Fibroblast of skin of right biceps (primary cell): ENCODE measurements around the gene OR56B4.
"Not testable (repeated sequence)": the region's sequence is repeated elsewhere in the genome, so short reads cannot be mapped to it uniquely, and the experiment has no call there.

ENCODE experiments used
- DNase-seq: peaks from one replicate; pipeline ENCODE4 v3.0.0-alpha.2; 2013

Gene OR56B4, protein sequence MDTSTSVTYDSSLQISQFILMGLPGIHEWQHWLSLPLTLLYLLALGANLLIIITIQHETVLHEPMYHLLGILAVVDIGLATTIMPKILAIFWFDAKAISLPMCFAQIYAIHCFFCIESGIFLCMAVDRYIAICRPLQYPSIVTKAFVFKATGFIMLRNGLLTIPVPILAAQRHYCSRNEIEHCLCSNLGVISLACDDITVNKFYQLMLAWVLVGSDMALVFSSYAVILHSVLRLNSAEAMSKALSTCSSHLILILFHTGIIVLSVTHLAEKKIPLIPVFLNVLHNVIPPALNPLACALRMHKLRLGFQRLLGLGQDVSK

DNA sequence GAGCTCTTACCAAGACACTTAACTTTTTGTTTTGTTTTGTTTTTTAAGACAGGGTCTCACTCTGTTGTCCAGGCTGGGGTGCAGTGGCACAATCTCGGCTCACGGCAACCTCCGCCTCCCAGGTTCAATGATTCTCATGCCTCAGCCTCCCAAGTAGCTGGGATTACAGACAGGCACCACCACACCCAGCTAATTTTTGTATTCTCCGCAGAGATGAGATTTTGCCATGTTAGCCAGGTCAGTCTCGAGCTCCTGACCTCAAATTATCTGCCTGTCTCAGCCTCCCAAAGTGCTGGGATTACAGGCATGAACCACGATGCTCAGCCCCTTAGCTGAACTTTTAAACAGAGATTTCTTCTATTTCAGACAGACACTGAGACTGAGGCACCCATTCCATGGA lies at the start of gene OR56B4:
Gene OR56B4 (plus strand): TSS at position 301 of the 400 bp plus-strand sequence. CDS start 95 bp downstream, at position 396.
- DNase-seq = not testable (repeated sequence)

DNA sequence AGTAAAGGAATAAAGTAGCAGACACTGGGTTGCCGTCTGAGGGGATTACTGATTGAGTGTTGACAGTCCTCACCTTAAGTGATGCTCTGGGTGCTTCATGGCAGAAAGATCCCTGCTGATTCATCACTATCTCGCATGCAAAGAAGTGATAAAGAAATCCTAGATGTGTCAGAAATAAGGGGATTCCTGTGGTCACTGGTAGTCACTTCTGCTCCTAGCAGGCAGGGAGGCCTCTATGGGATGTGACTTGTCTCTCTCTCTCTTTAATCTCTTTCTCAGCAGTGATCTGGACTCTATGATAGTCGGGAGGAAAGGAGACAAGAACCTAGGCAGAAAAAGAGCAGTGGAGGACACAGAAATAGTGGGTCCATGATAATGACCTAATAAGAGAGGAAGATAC lies 46.0 kb upstream of the OR56B4 start:
- no peak for DNase-seq

DNA sequence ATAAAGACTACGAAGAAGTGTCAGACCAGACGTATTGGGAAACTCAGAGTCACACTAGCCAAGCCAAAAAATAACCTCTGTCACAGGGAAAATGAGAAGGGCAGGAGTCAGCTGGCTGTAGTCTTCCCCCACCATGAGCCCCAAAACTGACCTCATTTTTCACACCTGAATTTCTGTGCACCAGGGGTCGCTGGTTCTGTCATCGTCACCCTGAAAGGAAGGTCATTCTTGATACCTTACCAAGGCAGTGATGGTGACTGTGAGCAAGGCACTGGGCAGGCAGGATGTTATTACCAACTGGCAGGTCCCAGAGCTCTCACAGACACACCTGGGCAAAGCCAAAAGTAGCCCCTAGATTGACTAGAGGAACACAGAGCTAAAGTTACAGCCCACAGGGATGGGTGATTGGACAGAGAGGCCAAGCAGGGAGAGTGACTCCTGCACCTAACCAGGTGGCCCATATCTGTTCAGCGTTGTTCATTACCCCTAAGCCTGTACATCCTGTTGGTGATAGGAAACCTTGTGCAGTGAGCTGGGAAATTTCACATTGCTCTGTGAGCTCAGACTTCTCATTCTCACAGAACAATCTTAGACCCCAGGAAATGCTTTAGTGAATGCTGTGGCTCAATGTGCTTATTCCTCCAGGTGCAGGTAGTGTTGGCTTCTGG lies 44.7 kb upstream of the OR56B4 start:
- DNase-seq = no peak

DNA sequence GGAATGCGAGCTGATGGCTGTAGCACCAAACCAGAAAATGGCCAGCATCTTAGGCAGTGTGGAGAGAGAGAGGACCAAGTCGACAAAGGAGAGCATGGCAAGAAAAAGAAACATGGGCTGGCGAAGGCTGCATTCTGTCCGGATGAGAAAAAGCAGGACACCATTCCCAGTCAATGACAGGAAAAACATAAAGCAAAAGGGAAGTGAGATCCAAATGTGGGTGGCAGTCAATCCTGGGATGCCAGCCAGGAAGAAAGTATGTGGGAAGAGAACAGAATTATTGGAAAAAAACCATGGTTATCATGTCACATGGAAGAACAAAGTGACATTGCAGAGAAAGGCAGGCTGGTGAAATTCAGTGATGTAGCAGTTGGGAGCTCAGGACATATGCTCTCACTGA lies 40.0 kb upstream of the OR56B4 start:
- no peak for DNase-seq

DNA sequence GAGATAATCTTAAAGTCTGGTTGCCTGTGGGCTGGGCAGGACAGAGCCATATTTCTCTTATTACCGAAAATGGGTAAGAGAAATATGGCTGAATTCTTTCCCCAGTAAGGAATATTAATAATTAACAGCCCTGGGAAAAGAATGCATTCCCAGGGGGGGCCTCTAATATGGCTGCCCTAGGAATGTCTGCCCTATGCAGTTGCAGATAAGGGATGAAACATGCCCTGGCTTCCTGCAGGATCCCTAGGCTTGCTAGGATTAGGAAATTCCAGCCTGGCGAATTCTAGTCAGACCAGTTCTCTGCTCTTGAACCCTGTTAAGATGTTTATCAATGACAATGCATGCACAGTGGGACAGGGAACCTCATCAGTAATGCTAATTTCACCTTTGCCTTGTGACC lies 31.0 kb upstream of the OR56B4 start:
- not testable (repeated sequence) for DNase-seq

DNA sequence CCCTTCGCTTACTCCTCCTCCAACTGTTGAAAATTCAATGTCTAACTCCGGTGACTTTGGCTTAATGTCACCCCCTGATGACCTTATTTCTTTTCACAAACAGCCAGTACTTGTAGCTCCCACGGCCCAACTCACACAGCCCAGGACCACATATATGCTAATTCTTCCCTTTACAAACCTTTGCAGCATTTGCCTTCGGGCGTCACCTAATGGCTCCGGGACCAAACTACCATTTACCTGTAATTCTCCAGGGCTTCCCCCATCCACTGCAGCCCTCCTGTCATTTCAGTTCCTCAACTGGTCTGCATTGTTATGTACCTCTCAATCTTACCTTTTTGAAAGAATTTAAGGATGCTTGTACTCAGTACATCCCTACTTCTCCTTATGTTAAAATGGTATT lies 29.8 kb upstream of the OR56B4 start:
- DNase-seq = no peak

DNA sequence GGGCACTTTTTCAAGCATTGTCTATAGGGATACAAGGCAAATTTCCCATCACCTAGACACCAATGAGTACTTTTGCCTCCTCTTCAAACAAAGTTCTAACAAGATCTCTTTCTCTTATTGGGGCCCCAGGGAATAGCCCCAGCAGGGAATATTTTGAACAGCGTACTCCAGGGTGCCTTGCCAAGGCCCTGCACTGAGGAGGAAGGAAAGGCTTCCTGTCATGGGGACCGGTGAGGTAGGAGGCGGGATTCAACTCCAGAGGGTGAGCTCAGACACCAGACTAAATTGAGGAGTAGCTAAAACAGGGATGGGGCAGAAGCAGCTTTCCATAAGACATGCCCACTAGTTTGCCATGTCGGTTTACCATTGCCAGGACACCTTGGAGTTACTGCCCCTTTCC lies 28.0 kb upstream of the OR56B4 start:
- no peak for DNase-seq

DNA sequence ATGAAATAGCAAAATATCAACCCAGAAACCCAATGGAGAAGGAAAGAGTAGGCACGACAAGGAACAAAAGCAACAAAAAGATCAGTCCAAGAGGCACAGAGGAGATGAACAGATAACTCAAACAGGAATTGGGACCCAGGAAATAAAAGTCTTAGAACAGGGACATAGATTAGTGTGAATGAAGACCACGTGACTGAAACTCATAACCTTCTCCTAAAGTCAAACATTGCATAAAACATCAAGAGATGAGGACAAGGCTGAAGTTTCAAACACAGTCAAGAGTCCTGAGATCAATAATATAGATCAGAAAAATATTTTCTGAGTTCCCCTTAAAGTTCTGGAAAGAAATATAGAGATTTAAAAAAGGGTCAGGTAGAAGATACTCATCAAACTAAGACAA lies 24.4 kb upstream of the OR56B4 start:
- no peak for DNase-seq

DNA sequence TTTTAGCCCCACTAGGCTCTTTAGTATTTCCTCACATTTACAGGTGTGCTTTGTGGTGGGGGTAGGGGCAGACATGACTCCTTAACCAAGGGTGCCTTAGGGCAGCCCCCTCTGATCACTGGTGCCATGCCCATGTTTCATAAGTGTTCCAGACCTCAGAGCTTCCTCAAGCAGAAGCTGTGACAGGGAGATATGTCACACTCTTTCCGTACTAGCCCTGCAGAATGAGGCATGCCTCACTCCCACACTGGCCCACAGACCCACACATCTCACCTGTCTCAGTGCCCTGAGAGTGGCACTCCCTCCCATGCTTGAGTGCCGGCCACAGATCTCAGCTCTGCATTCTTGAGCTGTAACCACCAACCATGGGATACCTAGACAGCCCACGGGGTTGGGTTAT lies 22.9 kb upstream of the OR56B4 start:
- DNase-seq = no peak

DNA sequence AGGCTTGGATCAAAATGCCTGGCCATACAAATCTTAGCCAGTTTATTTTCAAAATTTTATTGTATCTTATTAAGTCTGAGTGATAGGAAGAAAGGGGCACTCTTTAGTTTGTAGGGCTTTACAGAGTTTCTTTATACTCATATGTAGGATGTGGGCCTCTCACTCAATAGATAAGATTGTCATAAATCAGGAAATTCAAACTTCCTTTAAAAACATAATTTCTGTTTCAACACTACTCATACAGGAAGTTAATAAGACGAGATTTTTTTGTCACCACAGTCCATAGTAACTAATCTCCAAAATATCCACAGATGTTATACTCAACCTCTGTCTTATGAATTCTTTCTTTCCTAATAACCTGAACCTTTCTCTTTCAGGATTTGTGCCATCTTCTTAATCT lies 13.3 kb upstream of the OR56B4 start:
- no peak for DNase-seq

DNA sequence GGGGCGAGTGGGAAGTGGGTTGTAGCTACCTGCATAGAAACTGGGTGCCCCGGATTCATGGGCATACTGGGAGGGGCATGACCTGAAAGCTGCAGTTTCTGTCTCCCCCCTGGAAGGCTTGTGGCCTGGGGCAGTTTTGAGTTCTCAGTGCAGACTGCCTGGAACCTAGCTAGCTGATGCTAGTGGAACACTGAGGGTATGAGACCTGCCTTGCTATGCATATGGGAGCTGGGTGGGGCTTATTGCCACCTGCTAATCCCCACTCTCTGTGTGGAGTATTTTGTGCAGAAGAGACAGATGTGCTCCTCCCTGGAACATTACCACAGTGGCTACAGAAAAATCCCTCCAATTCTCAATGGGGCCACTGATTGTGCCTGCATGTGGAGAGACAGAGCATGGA lies 11.7 kb upstream of the OR56B4 start:
- DNase-seq = no peak

DNA sequence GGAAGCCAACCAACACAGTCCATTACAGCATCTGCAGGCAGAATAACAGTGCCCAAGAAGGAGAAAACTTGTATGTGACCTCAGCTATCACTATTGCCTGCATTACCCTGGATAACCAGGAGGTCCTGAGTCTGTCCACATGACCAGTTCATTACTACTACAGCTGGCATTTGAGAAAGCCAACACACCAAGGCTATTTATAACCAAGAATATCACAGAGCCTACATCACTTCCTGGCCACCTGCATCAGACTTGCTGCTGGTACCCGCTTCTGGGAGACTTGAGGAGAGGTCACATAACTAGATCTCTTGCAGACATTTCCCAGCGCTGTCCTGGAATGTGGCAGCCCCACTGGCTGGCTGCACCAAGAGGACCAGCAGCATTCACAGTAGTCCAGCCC lies 11.1 kb upstream of the OR56B4 start:
- DNase-seq = no peak

DNA sequence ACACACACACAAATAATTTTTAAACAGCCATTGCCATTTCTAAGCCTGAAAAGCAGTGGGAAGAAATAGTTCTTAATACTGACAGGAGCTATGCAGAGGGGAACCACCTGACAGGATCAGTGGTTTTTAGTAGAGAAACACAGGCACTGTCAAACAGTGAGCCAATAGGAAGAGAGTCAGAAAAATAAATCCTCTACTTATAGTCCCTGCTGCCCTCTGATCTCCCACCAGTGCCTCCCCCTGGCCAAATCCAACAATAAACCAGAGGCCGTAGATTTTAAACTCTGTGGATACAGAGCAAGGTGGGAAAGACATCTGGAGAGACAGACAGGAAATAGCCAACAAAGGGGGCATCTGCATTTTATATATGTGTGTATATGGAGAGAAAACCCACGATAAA lies 7.9 kb upstream of the OR56B4 start:
- DNase-seq = no peak

DNA sequence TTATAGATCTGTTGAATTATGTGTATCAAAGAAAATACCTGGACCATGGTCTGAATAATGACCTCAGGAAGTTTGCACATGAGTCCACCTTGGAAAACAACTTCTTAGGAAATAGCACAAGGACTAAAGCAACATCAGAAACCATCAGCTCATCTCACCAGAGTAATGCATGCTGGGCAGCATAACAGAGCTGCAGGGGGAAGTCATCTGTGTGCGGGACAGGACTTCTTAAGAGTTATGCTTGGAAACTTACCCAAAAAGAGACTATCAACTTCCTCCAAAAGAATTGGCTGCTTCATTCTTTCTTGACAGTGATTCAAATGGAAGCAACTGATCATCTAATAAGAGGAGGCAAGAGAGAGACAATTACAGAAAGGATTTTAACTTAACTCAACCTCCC lies 2.5 kb downstream of the OR56B4 start:
- no peak for DNase-seq

DNA sequence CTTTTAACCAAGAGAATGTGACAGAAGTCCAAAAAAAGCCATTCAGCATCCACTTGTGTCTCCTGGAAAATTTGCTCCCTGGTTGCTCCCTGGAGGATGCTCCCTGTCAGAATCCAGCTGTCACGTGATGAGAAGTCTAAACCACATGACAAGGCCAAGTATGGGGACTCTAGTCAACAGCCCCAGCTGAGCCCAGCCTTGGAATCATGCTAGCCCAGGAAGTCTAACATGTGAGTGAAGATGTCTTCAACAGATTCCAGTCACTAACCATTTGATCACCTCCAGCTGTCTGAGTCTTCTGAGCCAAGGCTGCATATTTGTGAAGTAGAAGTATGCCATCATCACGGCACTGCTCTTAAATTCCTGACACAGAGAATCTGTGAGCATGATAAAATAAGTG lies 4.2 kb downstream of the OR56B4 start:
- DNase-seq = no peak

DNA sequence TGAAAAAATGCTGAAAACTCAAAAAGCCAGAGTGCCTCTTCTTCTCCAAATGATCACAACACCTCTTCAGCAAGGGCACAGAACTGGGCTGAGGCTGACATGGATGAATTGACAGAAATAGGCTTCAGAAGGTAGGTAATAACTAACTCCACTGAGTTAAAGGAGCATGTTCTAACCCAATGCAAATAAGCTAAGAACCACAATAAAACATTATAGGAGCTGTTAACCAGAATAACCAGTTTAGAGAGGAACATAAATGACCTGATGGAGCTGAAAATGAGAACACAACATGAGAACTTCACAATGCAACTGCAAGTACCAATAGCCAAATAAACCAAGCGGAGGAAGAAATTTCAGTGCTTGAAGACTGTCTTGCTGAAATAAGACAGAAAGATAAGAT lies 9.2 kb downstream of the OR56B4 start:
- DNase-seq = no peak

DNA sequence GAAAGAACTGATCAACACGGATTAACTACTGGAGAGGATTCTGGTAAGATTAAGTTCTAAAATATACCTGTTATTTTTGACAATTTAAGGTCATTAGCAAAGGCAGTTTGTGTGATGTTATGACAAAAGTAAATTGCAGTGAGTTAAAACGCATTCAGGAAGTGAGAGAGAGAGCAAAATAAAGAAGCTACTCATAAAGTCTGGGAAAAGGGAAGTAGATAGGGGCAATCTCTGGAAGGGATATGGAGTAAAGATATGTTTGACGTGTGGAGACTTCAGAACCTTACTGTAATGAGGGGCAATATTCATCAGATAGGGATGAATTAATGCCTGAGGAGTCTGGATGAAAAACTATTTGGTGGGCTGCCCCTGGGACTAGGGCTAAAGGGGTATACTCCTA lies 16.8 kb downstream of the OR56B4 start:
- no peak for DNase-seq

DNA sequence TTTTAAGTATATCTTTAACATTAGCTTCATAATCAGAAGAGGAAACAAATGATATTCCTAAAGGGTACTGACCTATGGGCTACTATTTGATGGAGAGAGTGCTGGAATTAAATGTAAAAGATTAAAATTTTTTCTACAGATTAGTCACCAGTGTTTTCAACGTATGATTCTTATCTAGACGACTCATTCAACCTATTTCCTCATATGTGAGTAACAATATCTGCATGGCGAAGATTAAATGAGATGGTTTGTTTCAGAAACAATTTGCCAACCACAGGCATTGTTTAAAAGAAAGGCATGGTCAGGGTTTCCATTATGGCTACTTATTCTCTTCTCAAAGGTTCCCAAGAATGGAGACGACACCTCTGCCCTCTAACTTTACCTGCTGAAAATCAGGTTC lies 20.4 kb downstream of the OR56B4 start:
- DNase-seq = no peak

DNA sequence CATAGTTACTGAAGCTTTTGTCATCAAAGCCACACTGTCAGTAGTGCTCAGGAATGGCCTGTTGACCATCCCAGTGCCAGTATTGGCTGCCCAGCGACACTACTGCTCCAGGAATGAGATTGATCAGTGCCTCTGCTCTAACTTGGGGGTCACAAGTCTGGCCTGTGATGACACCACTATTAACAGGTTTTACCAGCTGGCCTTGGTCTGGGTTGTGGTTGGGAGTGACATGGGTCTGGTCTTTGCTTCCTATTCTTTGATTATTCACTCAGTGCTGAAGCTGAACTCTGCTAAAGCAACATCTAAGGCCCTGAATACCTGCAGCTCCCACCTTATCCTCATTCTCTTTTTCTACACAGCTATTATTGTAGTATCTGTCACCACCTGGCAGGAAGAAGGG lies 21.5 kb downstream of the OR56B4 start:
- no peak for DNase-seq

DNA sequence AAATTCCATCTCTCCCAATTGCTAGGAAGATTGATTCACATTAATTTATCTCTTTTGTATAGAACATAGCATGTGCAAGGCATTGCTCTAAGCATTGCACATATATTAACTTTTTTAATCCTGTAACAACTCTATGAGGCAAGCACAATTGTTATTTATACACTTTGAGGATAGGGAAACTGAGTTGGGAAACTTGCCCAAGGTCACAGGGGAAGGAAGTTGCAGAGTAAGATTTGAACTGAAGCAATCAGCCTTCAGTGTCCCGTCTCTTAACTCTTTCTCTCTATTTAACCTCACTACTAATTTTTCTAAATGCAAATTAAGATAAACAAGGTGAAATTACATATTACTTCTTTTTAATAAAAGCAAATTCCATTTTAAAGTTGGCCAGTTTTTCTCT lies 22.2 kb downstream of the OR56B4 start:
- no peak for DNase-seq

DNA sequence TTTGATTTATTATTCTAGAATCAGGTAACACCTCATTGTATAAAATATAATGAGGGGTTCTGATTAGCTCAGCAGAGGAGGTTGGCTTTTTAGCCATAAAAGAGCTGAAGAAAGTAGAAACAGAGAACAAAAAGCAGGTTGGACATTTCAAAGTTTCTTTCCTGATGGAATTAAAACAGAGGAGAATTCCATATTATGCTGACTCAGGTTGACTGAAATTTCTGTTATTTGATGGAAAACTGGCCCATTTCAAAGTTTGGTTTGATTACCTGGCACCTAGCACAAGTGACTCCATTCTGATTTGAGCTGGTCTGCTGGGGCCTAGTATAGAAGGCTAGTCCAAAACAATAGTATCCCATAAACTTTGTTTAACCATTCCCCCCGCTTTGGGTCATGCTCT lies 24.9 kb downstream of the OR56B4 start:
- DNase-seq = no peak

DNA sequence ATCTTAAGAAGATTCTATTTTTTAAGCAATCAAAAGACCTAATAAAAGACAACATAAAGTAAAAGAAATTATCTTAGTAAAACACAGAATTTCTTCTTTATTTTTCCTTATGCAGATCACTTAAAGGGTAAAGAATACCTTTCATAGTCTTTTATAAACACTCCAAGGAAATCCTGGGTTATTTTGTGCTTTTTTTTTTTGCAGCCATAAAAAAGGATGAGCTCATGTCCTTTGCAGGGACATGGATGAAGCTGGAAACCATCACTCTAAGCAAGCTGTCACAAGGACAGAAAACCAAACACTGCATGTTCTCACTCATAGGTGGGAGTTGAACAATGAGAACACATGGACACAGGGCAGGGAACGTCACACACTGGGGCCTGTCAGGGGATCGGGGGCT lies 28.5 kb downstream of the OR56B4 start:
- DNase-seq = not testable (repeated sequence)

DNA sequence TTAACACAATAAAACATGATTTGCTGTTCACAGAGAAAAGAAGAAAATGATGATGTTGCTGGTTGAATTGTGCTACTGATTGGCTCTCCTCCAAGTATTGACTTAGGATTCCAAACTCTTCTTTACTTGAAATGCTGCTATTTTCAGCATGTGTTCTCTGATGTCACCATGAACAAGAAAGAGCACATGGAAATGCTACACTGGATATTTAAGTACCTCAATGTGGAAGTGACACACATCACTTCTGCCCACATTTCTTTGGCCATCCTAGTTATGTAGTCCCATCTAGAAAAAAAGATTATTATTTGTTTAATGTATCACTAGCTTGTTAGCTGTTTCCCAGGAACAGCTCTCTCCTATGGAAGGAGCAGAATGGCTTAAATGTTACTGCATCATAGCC lies 35.5 kb downstream of the OR56B4 start:
- no peak for DNase-seq

DNA sequence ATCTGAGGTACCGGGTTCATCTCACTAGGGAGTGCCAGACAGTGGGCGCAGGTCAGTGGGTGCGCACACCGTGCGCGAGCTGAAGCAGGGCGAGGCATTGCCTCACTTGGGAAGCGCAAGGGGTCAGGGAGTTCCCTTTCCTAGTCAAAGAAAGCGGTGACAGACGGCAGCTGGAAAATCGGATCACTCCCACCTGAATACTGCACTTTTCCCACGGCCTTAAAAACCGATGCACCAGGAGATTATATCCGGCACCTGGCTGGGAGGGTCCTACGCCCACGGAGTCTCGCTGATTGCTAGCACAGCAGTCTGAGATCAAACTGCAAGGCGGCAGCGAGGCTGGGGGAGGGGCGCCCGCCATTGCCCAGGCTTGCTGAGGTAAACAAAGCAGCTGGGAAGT lies 36.3 kb downstream of the OR56B4 start:
- DNase-seq = not testable (repeated sequence)

DNA sequence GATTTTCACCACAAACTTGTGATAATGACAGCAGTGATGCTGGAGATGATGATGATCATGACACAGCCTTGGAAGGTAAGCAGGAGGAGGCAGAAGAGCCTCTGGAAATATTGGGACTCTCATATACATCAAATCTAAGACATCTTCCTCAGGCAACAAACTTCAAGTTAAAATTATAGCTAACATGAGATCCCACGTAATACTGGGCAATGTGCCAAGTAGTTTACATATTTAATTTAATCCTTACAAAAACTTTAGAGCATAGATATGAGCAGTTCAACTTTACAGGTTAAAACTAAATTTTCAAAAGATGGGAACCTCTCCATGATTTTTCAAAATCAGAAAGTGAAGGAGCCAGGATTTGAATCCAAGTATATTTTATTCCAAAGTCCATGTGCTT lies 43.6 kb downstream of the OR56B4 start:
- DNase-seq = no peak
